Endothelial cell of umbilical vein (primary cell): Measurements from ENCODE around the gene PCGF2. TPM values are rescaled to one million over a fixed set of nuclear protein-coding genes. Genes with fewer than 3 reads are reported as not detected.
A peak's percentile ranks its signal among the peaks of the same experiment; 100 is the strongest.

Source experiments
- BruUV-seq: library from RNA; stranded (reverse); fragments of 400-500 nt; replicated peaks from 2 replicates; lab custom pipeline; 2021; lab: Mats Ljungman, UMichigan
- CTCF ChIA-PET: fragments of 300-600, 350-600 bp; sonication (Branson Sonifier 250); formaldehyde crosslinking; loops from one replicate; lab custom pipeline; 2021; ENCODE audit warnings: antibody characterized with exemption, inconsistent platforms; lab: Charles Lee
- POLR2A ChIA-PET: fragments of 300-600, 350-600 bp; sonication (Branson Sonifier 250); formaldehyde crosslinking; loops from one replicate; lab custom pipeline; 2021; ENCODE audit warnings: antibody characterized with exemption, inconsistent platforms; lab: Charles Lee
- DNase-seq: peaks from one replicate; pipeline ENCODE4 v3.0.0-alpha.2; 2011; ENCODE audit warnings: low read depth, low spot score
- FAIRE-seq: peaks from 2 replicates; lab custom pipeline; 2011; peaks lifted over from hg19 to GRCh38; lab: Jason Lieb, UNC
- H2AFZ ChIP-seq: 2 replicates; pipeline ENCODE4 v1.6.0; 2012; ENCODE audit warnings: low read depth, low read length, control low read depth, inconsistent platforms
- H3K27ac ChIP-seq: 2 replicates; pipeline ENCODE4 v1.5.1; 2011; ENCODE audit warnings: low read depth, mild to moderate bottlenecking, control low read depth, low read length, moderate library complexity; ENCODE audit not compliant: insufficient read depth
- H3K27me3 ChIP-seq, 2 experiments: 2 replicates each; pipeline versions ENCODE4 v1.6.0 to v1.6.1; 2011; ENCODE audit warnings: low read length in 2 of 2, mixed read lengths in 1 of 2; ENCODE audit not compliant: control insufficient read depth in 2 of 2, insufficient read depth in 2 of 2
- H3K36me3 ChIP-seq, 2 experiments: 2 replicates in 1 of 2; 3 replicates in 1 of 2; pipeline ENCODE4 v1.5.1; 2011; ENCODE audit warnings: low read length in 2 of 2, mild to moderate bottlenecking in 1 of 2, moderate library complexity in 1 of 2; ENCODE audit not compliant: control insufficient read depth in 2 of 2, insufficient read depth in 2 of 2; ENCODE audit errors: extremely low read depth in 1 of 2
- H3K4me1 ChIP-seq: 3 replicates; pipeline ENCODE4 v1.5.1; 2011; ENCODE audit warnings: mild to moderate bottlenecking, low read length; ENCODE audit not compliant: control insufficient read depth, insufficient read depth; ENCODE audit errors: extremely low read depth
- H3K4me2 ChIP-seq: 2 replicates; pipeline ENCODE4 v1.6.1; 2011; ENCODE audit warnings: low read length, control low read depth, mixed read lengths; ENCODE audit not compliant: insufficient read depth
- H3K4me3 ChIP-seq, 3 experiments: fragments of 200-600 bp in 1 of 3; sonication (generic), shearing (Covaris generic) in 1 of 3; replicated peaks in 1 of 3; 2 replicates each; pipeline ENCODE4 v1.5.1; 2011 to 2016; ENCODE audit warnings: control low read depth in 3 of 3, low read length in 3 of 3, mild to moderate bottlenecking in 2 of 3, inconsistent platforms in 1 of 3, low read depth in 1 of 3, moderate library complexity in 1 of 3; ENCODE audit not compliant: insufficient read depth in 1 of 3
- H3K79me2 ChIP-seq: 2 replicates; pipeline ENCODE4 v1.6.0; 2012; ENCODE audit warnings: low read length, inconsistent platforms; ENCODE audit not compliant: control insufficient read depth, insufficient read depth
- H3K9ac ChIP-seq: replicated peaks from 2 replicates; pipeline ENCODE3; 2011; ENCODE audit warnings: low read length, control low read depth; ENCODE audit not compliant: insufficient read depth; ENCODE audit errors: extremely low read depth
- H3K9me1 ChIP-seq: replicated peaks from 3 replicates; pipeline ENCODE4 v1.6.0; 2011; ENCODE audit warnings: mild to moderate bottlenecking, low read length; ENCODE audit not compliant: control insufficient read depth, insufficient read depth; ENCODE audit errors: extremely low read depth
- H3K9me3 ChIP-seq: replicated peaks from 2 replicates; pipeline ENCODE4 v1.5.1; 2012; ENCODE audit warnings: low read length, inconsistent platforms; ENCODE audit not compliant: control insufficient read depth, insufficient read depth
- H4K20me1 ChIP-seq: replicated peaks from 2 replicates; pipeline ENCODE3; 2011; ENCODE audit warnings: mild to moderate bottlenecking, low read length; ENCODE audit not compliant: control insufficient read depth, insufficient read depth; ENCODE audit errors: extremely low read depth
- CTCF ChIP-seq, 2 donors: IDR thresholded peaks; 1 replicate in 1 of 2; 2 replicates in 1 of 2; pipeline ENCODE4 v1.5.1; 2011; ENCODE audit warnings: low read length in 2 of 2, mild to moderate bottlenecking in 2 of 2, moderate library complexity in 2 of 2, control low read depth in 1 of 2, inconsistent platforms in 1 of 2, low read depth in 1 of 2; ENCODE audit not compliant: insufficient read depth in 1 of 2; ENCODE audit errors: extremely low read depth in 1 of 2
- EZH2 ChIP-seq: IDR thresholded peaks from 2 replicates; pipeline ENCODE4 v1.6.1; 2012; ENCODE audit warnings: borderline replicate concordance, low read depth, mild to moderate bottlenecking, moderate library complexity, low read length, inconsistent platforms; ENCODE audit not compliant: severe bottlenecking
- FOS ChIP-seq: IDR thresholded peaks from 2 replicates; pipeline ENCODE4 v1.6.1; 2011; ENCODE audit warnings: mild to moderate bottlenecking, low read length, moderate library complexity, borderline replicate concordance; ENCODE audit not compliant: insufficient read depth
- GATA2 ChIP-seq: IDR thresholded peaks from 2 replicates; pipeline ENCODE4 v1.7.0; 2011; ENCODE audit warnings: low read depth, mild to moderate bottlenecking, moderate library complexity, mixed read lengths, low read length; ENCODE audit not compliant: insufficient read length, insufficient read depth
- JUN ChIP-seq: IDR thresholded peaks from 2 replicates; pipeline ENCODE4 v1.6.1; 2011; ENCODE audit warnings: borderline replicate concordance, low read depth; ENCODE audit not compliant: insufficient read length, insufficient read depth
- MAX ChIP-seq: IDR thresholded peaks from 2 replicates; pipeline ENCODE4 v1.6.1; 2011; ENCODE audit not compliant: insufficient read depth, insufficient read length
- MYC ChIP-seq: IDR thresholded peaks from one replicate; pipeline ENCODE4 v1.6.1; 2011; ENCODE audit warnings: mild to moderate bottlenecking, low read depth, low read length
- POLR2A ChIP-seq: IDR thresholded peaks from 2 replicates; pipeline ENCODE4 v1.6.1; 2012; ENCODE audit warnings: low read depth, mild to moderate bottlenecking, control low read depth, low read length
- POLR2AphosphoS5 ChIP-seq: IDR thresholded peaks from 2 replicates; pipeline ENCODE4 v1.6.1; 2012; ENCODE audit warnings: low read depth, mild to moderate bottlenecking, control low read depth, low read length, moderate library complexity; ENCODE audit not compliant: insufficient read depth
- dilution Hi-C: fragments of 300-500 bp; cut with MboI; formaldehyde crosslinking; loops from one replicate; pipeline ENCODE4 v1.15.0; 2019; ENCODE audit warnings: low sequenced_read_pairs; ENCODE audit not compliant: extremely low pct_ligation_motif_present
- intact Hi-C: fragments of 100-400 bp; cut with micrococcal nuclease; formaldehyde crosslinking; loops from one replicate; pipeline ENCODE4 v1.10.0; 2022
- polyA plus RNA-seq, 4 experiments: library from polyadenylated mRNA; depleted of rRNA in 3 of 4; stranded (reverse) in 3 of 4; unstranded in 1 of 4; fragments of >200 nt; gene quantifications; 2 replicates each; pipeline versions ENCODE4 v1.2.1 to v1.2.3, GENCODE V29; 2011 to 2012; ENCODE audit warnings: missing spikeins in 1 of 4
- total RNA-seq: library from RNA; stranded (reverse); gene quantifications from 2 replicates; pipeline ENCODE4 v1.2.3, GENCODE V29; 2021

The PCGF2 gene
- total and polyA plus RNA-seq, 2 donors (not counting 3 experiments of a cell fraction or from before 2014, with no cell fraction given): 39.8 to 78.4 TPM

GRCh38 chr17:38750312-38751121, 2.4 kb upstream of the PCGF2 start:
- peaks cover 49% of the 10 kb centered on the region for H3K4me1 ChIP-seq
- BruUV-seq: no TSS peak
- dilution Hi-C loops: no loop called here
- no peak overlapping the region for H3K9ac ChIP-seq
- peaks cover 49% of the 10 kb centered on the region for H3K79me2 ChIP-seq
- DNase-seq (peak; percentile 33), FAIRE-seq (no peak)
- no peaks in the 10 kb centered on the region for H3K9me3 ChIP-seq
- peaks cover 1% of the 10 kb centered on the region for H4K20me1 ChIP-seq
- POLR2A ChIA-PET: no interaction called here
- intact Hi-C loops: loop anchor here (1.0 to 5.0 kb wide), 3 partner anchors 48 to 402 kb away; partner anchors contain the start of genes PIP4K2B and PLXDC1
- H3K27ac ChIP-seq: peak overlapping the region; percentile 4
- peak overlapping the region; percentile 55 for H2AFZ ChIP-seq
- H3K36me3 ChIP-seq: peaks cover 2 to 5% of the 10 kb centered on the region in 2 experiments
- H3K4me3 ChIP-seq: peak overlapping the region in 2 of 3 experiments; percentile 40 to 50
- no peaks in the 10 kb centered on the region for H3K9me1 ChIP-seq
- H3K4me2 ChIP-seq: peak overlapping the region; percentile 88
- TF ChIP-seq FOS (no peak), MYC (no peak), MAX (no peak), POLR2AphosphoS5 (no peak), CTCF (IDR thresholded peaks at IDR 0.05; ENCODE audit: extremely low read depth in 1 of 2, insufficient read depth in 1 of 2, low read depth in 1 of 2, low read length in 2 of 2) (no peak), JUN (no peak), POLR2A (no peak), EZH2 (no peak), GATA2 (no peak)
- H3K27me3 ChIP-seq: no peaks in the 10 kb centered on the region
- CTCF ChIA-PET: interaction anchor here (1.1 to 2.4 kb wide), 2 partner anchors 15 to 19 kb away, joined by 6 to 11 read pairs; no protein-coding TSS in a partner anchor
